Naive thymus-derived CD4-positive, alpha-beta T cell (primary cell): Measurements from ENCODE around the gene KARS1. TPM values are rescaled to one million over a fixed set of nuclear protein-coding genes. Genes with fewer than 3 reads are reported as not detected.

Experiments used
- ATAC-seq: fragments of 150-1000 bp; cut with Tn5 transposase; 2 replicates; pipeline ENCODE4 v1.10.0; 2021; ENCODE audit warnings: mild to moderate bottlenecking, moderate library complexity
- CTCF ChIA-PET: fragments of 350-600 bp; sonication (Branson Sonifier 250); formaldehyde crosslinking; loops from one replicate; lab custom pipeline; 2021; ENCODE audit warnings: antibody characterized with exemption; lab: Charles Lee
- POLR2A ChIA-PET: fragments of 350-600 bp; sonication (Branson Sonifier 250); formaldehyde crosslinking; loops from one replicate; lab custom pipeline; 2021; ENCODE audit warnings: antibody characterized with exemption, inconsistent platforms; lab: Charles Lee
- DNase-seq, 9 donors: peaks; one replicate each; pipeline versions ENCODE4 v3.0.0 to v3.0.0-alpha.2; 2020 to 2022; ENCODE audit warnings: mixed read lengths in 1 of 9
- H3K27ac ChIP-seq: one replicate; pipeline ENCODE4 v1.7.0; 2013; ENCODE audit warnings: mild to moderate bottlenecking, low read depth, low read length, moderate library complexity
- H3K27me3 ChIP-seq, 2 donors: one replicate each; pipeline ENCODE4 v1.7.0; 2013; ENCODE audit warnings: low read length in 2 of 2, mild to moderate bottlenecking in 2 of 2, moderate library complexity in 2 of 2; ENCODE audit not compliant: control insufficient read depth in 2 of 2, insufficient read depth in 2 of 2
- H3K36me3 ChIP-seq, 3 experiments: 1 replicate in 2 of 3; 2 replicates in 1 of 3; pipeline ENCODE4 v1.7.0; 2013; ENCODE audit warnings: low read length in 3 of 3, mild to moderate bottlenecking in 3 of 3, moderate library complexity in 1 of 3; ENCODE audit not compliant: insufficient read depth in 3 of 3, control insufficient read depth in 2 of 3
- H3K4me1 ChIP-seq, 2 donors: one replicate each; pipeline ENCODE4 v1.7.0; 2013; ENCODE audit warnings: low read length in 2 of 2, mild to moderate bottlenecking in 2 of 2, moderate library complexity in 1 of 2; ENCODE audit not compliant: control insufficient read depth in 2 of 2, insufficient read depth in 2 of 2
- H3K4me3 ChIP-seq: 2 replicates; pipeline ENCODE4 v1.7.0; 2013; ENCODE audit warnings: mild to moderate bottlenecking, low read length
- H3K9me3 ChIP-seq, 3 experiments: 1 replicate in 2 of 3; 2 replicates in 1 of 3; pipeline ENCODE4 v1.7.0; 2013; ENCODE audit warnings: low read length in 3 of 3; ENCODE audit not compliant: control insufficient read depth in 2 of 3
- H3K27ac Mint-ChIP-seq, 9 donors: one replicate each; pipeline ENCODE4 v1.8.0; 2020 to 2022; ENCODE audit warnings: mixed read lengths in 9 of 9, mild to moderate bottlenecking in 8 of 9, moderate library complexity in 5 of 9, inconsistent platforms in 2 of 9
- H3K27me3 Mint-ChIP-seq, 5 donors: one replicate each; pipeline ENCODE4 v1.8.0; 2021 to 2022; ENCODE audit warnings: mixed read lengths in 5 of 5, mild to moderate bottlenecking in 1 of 5
- H3K36me3 Mint-ChIP-seq, 5 donors: one replicate each; pipeline ENCODE4 v1.8.0; 2020 to 2022; ENCODE audit warnings: mixed read lengths in 5 of 5, mild to moderate bottlenecking in 3 of 5, inconsistent platforms in 1 of 5
- H3K4me1 Mint-ChIP-seq, 7 donors: one replicate each; pipeline ENCODE4 v1.8.0; 2020 to 2022; ENCODE audit warnings: mixed read lengths in 7 of 7, mild to moderate bottlenecking in 3 of 7, inconsistent platforms in 1 of 7
- H3K4me3 Mint-ChIP-seq, 10 donors: one replicate each; pipeline ENCODE4 v1.8.0; 2020 to 2022; ENCODE audit warnings: mild to moderate bottlenecking in 10 of 10, mixed read lengths in 10 of 10, moderate library complexity in 6 of 10, inconsistent platforms in 2 of 10
- H3K9me3 Mint-ChIP-seq, 11 donors: one replicate each; pipeline ENCODE4 v1.8.0; 2020 to 2022; ENCODE audit warnings: mixed read lengths in 11 of 11, mild to moderate bottlenecking in 4 of 11, inconsistent platforms in 1 of 11, moderate library complexity in 1 of 11
- intact Hi-C, 2 donors: fragments of 100-400 bp; cut with micrococcal nuclease; formaldehyde crosslinking; loops; one replicate each; pipeline ENCODE4 v1.15.1; 2023
- polyA plus RNA-seq, 2 donors: library from polyadenylated mRNA; unstranded; fragments of 300-500 nt; fragmentation: Illumina TruSeq; gene quantifications; one replicate each; pipeline ENCODE4 v1.2.3, GENCODE V29; 2021
- total RNA-seq, 6 experiments: library from RNA in 5 of 6; stranded (reverse) in 5 of 6; gene quantifications; 1 replicate in 5 of 6; 2 replicates in 1 of 6; pipeline ENCODE4 v1.2.3 and lab custom pipeline; 2021 to 2026

The KARS1 gene
- total and polyA plus RNA-seq, 7 experiments from 2014 or later = 118 to 216 (median 141) TPM

GRCh38 chr16:75629132-75629531 is 18.3 kb downstream of the KARS1 start:
- Histone ChIP-seq H3K27ac (no peak overlapping the region), H3K27me3 (no peaks in the 10 kb centered on the region), H3K4me1 (peaks cover 20 to 21% of the 10 kb centered on the region in 2 donors), H3K9me3 (no peaks in the 10 kb centered on the region), H3K4me3 (no peak overlapping the region), H3K36me3 (peaks cover 23 to 63% (median 42%) of the 10 kb centered on the region in 3 experiments)
- Mint-ChIP-seq H3K4me3 (peak overlapping the region in 4 of 10 donors; percentile 11 to 55 (median 36)), H3K27me3 (no peaks in the 10 kb centered on the region), H3K36me3 (peaks cover 17 to 68% (median 52%) of the 10 kb centered on the region in 5 donors), H3K9me3 (no peaks in the 10 kb centered on the region), H3K27ac (peak overlapping the region; percentile 6 to 87 (median 76)), H3K4me1 (peaks cover 23 to 49% (median 41%) of the 10 kb centered on the region in 7 donors)
- ATAC-seq = no peak
- intact Hi-C loops = loop anchor here in 1 of 2 donors (10.0 kb wide), 3 partner anchors 484 to 964 kb away; partner anchors contain the start of genes RFWD3, WDR59 and ZFP1
- DNase-seq = no peak
- CTCF ChIA-PET = no interaction called here
- POLR2A ChIA-PET = interaction anchor here (8.2 kb wide), 1 partner anchor 19 kb away, joined by 63 read pairs; the partner anchor contains the start of genes KARS1 and TERF2IP

- DNase-seq (no peak), ATAC-seq (no peak)
- ChIA-PET CTCF (no interaction called here), POLR2A (interaction anchor here (0.6 to 8.2 kb wide), 4 partner anchors 8 to 194 kb away, joined by 3 to 63 read pairs (median 4); partner anchors contain the start of genes GABARAPL2, KARS1 and TERF2IP)
- peaks cover 18 to 55% (median 37%) of the 10 kb centered on the region in 3 experiments for H3K36me3 ChIP-seq
- Mint-ChIP-seq H3K4me3 (peak overlapping the region in 8 of 10 donors; percentile 25 to 75 (median 52)), H3K27ac (peak overlapping the region; percentile 52 to 92 (median 75)), H3K9me3 (no peaks in the 10 kb centered on the region), H3K27me3 (no peaks in the 10 kb centered on the region), H3K4me1 (peaks cover 23 to 52% (median 43%) of the 10 kb centered on the region in 7 donors), H3K36me3 (peaks cover 12 to 64% (median 47%) of the 10 kb centered on the region in 5 donors)
- H3K4me3 ChIP-seq = no peak overlapping the region
- no peaks in the 10 kb centered on the region for H3K27me3 ChIP-seq
- no peaks in the 10 kb centered on the region for H3K9me3 ChIP-seq
- peak overlapping the region; percentile 48 for H3K27ac ChIP-seq
- H3K4me1 ChIP-seq = peaks cover 21 to 23% of the 10 kb centered on the region in 2 donors
- intact Hi-C loops = loop anchor here in 1 of 2 donors (10.0 kb wide), 3 partner anchors 484 to 964 kb away; partner anchors contain the start of genes RFWD3, WDR59 and ZFP1
These were observed 19.1 kb downstream of the KARS1 start for GRCh38 chr16:75628351-75628750.

GRCh38 chr16:75627851-75628250 is 19.6 kb downstream of the KARS1 start:
- Mint-ChIP-seq H3K27ac (peak overlapping the region; percentile 52 to 92 (median 75)), H3K36me3 (peaks cover 12 to 60% (median 47%) of the 10 kb centered on the region in 5 donors), H3K9me3 (peaks cover 0 to 4% (median 0%) of the 10 kb centered on the region in 11 donors), H3K4me1 (peaks cover 23 to 57% (median 46%) of the 10 kb centered on the region in 7 donors), H3K4me3 (peak overlapping the region; percentile 13 to 75 (median 48)), H3K27me3 (no peaks in the 10 kb centered on the region)
- H3K4me3 ChIP-seq = no peak overlapping the region
- H3K27me3 ChIP-seq = no peaks in the 10 kb centered on the region
- ATAC-seq (no peak), DNase-seq (peak in 4 of 9 donors; percentile 13 to 39 (median 26))
- H3K9me3 ChIP-seq = no peaks in the 10 kb centered on the region
- ChIA-PET CTCF (no interaction called here), POLR2A (interaction anchor here (0.6 to 8.2 kb wide), 4 partner anchors 9 to 194 kb away, joined by 3 to 63 read pairs (median 4); partner anchors contain the start of genes GABARAPL2, KARS1 and TERF2IP)
- intact Hi-C loops = loop anchor here in 1 of 2 donors (10.0 kb wide), 3 partner anchors 483 to 963 kb away; partner anchors contain the start of genes RFWD3, WDR59 and ZFP1
- H3K36me3 ChIP-seq = peaks cover 18 to 50% (median 32%) of the 10 kb centered on the region in 3 experiments
- H3K4me1 ChIP-seq = peaks cover 21 to 23% of the 10 kb centered on the region in 2 donors
- H3K27ac ChIP-seq = peak overlapping the region; percentile 48

GRCh38 chr16:75626806-75627205 is 20.7 kb downstream of the KARS1 start:
- H3K4me1 ChIP-seq = peaks cover 27 to 30% of the 10 kb centered on the region in 2 donors
- ChIA-PET CTCF (interaction anchor here (0.9 kb wide), 1 partner anchor 53 kb away, joined by 4 read pairs; no protein-coding TSS in a partner anchor), POLR2A (interaction anchor here (1.4 to 8.2 kb wide), 2 partner anchors 16 to 21 kb away, joined by 5 to 63 read pairs; partner anchors contain the start of genes KARS1 and TERF2IP)
- Mint-ChIP-seq H3K9me3 (peaks cover 0 to 4% (median 0%) of the 10 kb centered on the region in 11 donors), H3K4me1 (peaks cover 28 to 67% (median 52%) of the 10 kb centered on the region in 7 donors), H3K36me3 (peaks cover 12 to 56% (median 43%) of the 10 kb centered on the region in 5 donors), H3K4me3 (peak overlapping the region in 5 of 10 donors; percentile 41 to 66 (median 49)), H3K27ac (peak overlapping the region; percentile 16 to 92 (median 75)), H3K27me3 (no peaks in the 10 kb centered on the region)
- H3K9me3 ChIP-seq = no peaks in the 10 kb centered on the region
- ATAC-seq (no peak), DNase-seq (no peak)
- no peaks in the 10 kb centered on the region for H3K27me3 ChIP-seq
- H3K27ac ChIP-seq = peak overlapping the region; percentile 48
- intact Hi-C loops = loop anchor here in 1 of 2 donors (10.0 kb wide), 3 partner anchors 482 to 962 kb away; partner anchors contain the start of genes RFWD3, WDR59 and ZFP1
- H3K4me3 ChIP-seq = no peak overlapping the region
- H3K36me3 ChIP-seq = peaks cover 18 to 41% (median 28%) of the 10 kb centered on the region in 3 experiments

GRCh38 chr16:75624921-75625334 is 22.5 kb downstream of the KARS1 start:
- H3K36me3 ChIP-seq = peaks cover 8 to 30% (median 13%) of the 10 kb centered on the region in 3 experiments
- no peaks in the 10 kb centered on the region for H3K27me3 ChIP-seq
- ChIA-PET POLR2A (interaction anchor here (8.2 kb wide), 1 partner anchor 23 kb away, joined by 63 read pairs; the partner anchor contains the start of genes KARS1 and TERF2IP), CTCF (interaction anchor here (0.7 kb wide), 1 partner anchor 29 kb away, joined by 3 read pairs; no protein-coding TSS in a partner anchor)
- ATAC-seq = no peak
- peaks cover 0 to 4% (median 0%) of the 10 kb centered on the region in 11 donors for H3K9me3 Mint-ChIP-seq
- peak overlapping the region in 7 of 10 donors; percentile 18 to 73 (median 64) for H3K4me3 Mint-ChIP-seq
- peaks cover 42 to 84% (median 67%) of the 10 kb centered on the region in 7 donors for H3K4me1 Mint-ChIP-seq
- H3K36me3 Mint-ChIP-seq = peaks cover 12 to 48% (median 35%) of the 10 kb centered on the region in 5 donors
- no peak overlapping the region for H3K4me3 ChIP-seq
- DNase-seq = no peak
- no peaks in the 10 kb centered on the region for H3K27me3 Mint-ChIP-seq
- intact Hi-C loops = loop anchor here in 1 of 2 donors (5.0 to 10.0 kb wide), 4 partner anchors 480 to 1328 kb away; partner anchors contain the start of genes PSMD7, RFWD3, WDR59 and ZFP1
- peaks cover 41% of the 10 kb centered on the region in 2 donors for H3K4me1 ChIP-seq
- peak overlapping the region; percentile 33 for H3K27ac ChIP-seq
- H3K27ac Mint-ChIP-seq = peak overlapping the region in 8 of 9 donors; percentile 8 to 93 (median 76)
- no peaks in the 10 kb centered on the region for H3K9me3 ChIP-seq
